Measurements from ENCODE around the gene GALNTL6.
"Not testable (repeated sequence)": the region's sequence is repeated elsewhere in the genome, so short reads cannot be mapped to it uniquely, and the experiment has no call there.

The GALNTL6 gene

DNA sequence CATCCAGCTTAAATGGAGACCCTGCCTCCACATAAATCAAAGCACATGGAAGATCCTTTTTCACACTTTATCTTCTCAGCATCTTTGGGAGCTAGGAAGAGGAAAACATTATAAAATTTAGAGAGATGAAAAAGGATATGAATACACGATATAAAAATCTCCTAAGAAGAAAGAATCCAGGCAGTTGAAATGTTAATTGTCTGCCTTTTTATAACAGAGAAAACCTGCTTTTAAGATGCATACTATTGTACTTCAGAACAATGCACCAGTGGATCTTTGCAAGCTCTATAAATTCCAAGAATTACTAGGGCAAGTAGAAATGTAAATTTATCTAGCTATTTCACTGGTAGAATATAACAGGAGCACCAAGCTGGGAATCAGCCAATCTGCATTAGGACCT is 1055.1 kb downstream of the GALNTL6 start:
- DNase-seq (ENCODE audit: low read depth), result no peak

DNA sequence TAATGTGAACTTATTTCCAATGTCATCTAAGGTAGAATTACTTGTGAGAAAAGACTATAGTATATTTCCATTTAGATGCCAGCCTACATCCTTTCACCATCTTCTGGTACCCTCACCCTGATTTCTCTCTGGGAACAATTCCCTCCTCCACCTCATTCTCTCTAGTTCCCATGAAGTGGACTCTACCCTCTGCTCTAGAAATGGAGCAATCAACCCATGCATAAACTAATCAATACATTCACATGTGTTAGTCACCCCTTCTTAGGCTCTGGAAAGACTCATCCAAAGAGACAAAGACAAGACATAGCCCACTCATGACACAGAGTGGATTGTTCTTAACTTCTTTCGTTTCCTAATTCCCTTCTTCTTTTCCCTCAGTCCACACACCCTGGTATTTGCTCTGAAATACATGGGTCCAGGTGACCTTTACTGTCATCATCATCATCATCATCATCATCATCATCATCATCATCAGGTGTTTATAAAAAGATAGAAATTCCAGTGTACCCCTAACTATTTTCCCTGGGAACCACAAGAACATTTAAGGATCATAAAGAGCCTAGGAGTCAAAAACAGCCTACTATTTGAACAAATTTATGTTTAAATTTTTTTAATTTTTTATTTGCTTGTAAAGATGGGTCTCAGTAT is 1056.5 kb downstream of the GALNTL6 start:
- no peak for DNase-seq (ENCODE audit: low read depth)

GRCh38 chr4:172871381-172871780 is 1058.2 kb downstream of the GALNTL6 start:
- DNase-seq (ENCODE audit: low read depth), result no peak

DNA sequence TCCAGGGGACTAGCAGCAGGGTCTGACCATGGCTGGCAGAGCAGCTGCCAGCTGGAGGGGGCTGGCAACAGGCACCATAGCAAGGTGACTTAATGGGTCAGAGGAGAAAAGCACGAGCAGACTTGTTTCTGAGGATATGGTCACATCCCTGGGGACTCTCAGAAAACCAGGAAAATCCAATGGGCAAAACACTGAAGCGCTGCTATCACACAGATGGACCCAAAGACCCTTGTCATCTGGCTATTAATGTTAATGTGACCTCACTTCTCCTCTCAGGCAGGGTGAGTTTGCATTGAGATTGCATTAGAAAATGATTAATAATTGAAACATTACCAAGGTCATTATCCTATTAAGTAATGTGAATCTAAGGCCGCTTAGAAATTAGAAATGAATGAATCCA is 1061.7 kb downstream of the GALNTL6 start:
- DNase-seq (ENCODE audit: low read depth), result no peak

- DNase-seq (ENCODE audit: low read depth), result no peak
Measured at GRCh38 chr4:172876394-172876793, 1063.2 kb downstream of the GALNTL6 start.

DNA sequence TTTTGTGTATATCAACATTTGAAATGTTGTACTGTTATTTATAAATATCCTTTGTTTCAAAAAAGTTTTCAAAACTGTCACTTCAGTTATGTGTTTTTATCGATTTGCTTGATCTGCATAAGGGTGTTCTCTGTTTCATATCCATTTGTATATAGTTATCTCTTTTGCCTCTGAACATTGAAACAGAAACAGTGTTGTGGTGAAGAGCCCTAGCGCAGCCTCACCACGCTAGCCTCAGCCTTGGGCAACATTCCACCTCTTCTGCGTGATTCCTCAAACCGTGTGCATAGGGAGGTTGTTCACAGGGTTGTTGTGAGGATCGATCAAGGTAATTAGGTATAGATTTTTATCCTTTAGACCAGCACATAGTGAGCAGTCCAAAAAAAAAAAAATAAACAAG is 1068.4 kb downstream of the GALNTL6 start:
- DNase-seq (ENCODE audit: low read depth), result no peak

GRCh38 chr4:172887358-172887757 is 1074.2 kb downstream of the GALNTL6 start:
- DNase-seq (ENCODE audit: low read depth), result not testable (repeated sequence)

DNA sequence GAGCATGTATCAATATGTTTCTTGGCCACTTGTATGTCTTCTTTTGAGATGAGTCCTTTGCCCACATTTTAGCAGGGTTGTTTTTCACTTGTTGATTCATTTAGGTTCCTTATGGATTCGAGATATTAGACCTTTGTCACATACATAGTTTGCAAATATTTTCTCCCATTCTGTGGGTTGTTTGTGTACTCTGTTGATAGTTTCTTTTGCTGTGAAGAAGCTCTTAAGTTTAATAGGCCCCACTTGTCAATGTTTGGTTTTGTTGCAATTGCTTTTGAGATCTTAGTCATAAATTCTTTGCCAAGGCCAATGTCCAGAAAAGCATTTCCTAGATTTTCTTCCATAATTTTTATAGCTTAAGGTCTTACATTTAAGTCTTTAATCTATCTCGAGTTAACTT is 1074.8 kb downstream of the GALNTL6 start:
- DNase-seq (ENCODE audit: low read depth), result no peak

DNA sequence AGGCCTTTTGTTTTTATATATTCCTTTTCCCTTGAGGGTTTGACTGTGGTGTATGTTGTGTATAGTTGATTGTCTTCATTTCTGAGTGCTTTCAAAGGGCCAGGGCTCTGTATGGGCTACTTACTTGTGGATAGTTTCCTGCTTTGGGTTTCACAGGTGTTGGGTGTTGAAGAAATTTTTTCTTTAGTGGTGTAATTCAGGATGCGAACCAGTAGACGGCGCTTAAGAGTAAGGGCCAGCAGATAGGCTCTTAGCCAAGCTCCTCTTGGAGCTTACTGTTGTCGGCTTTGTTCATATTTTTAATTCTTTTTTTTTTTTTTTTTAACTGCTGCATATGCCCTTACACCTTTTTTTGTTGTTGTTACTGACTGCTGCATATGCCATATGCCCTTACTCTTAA is 1079.1 kb downstream of the GALNTL6 start:
- no peak for DNase-seq (ENCODE audit: low read depth)

DNA sequence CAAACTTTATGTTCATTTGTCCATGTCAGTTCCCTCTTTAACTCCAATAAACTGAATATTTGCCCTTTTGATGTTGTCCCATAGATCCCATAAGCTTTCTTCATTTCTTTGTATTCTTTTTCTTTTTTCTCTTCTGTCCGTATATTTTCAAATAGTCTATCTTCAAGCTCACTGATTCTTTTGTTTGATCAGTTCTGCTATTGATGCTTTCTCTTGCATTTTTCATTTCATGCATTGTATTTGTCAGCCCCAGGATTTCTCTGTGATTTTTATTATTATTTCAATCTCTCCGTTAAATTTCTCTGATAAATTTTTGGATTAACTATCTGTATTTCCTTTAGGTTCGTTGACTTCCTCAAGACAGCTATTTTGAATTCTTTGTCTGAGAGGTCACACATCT is 1082.5 kb downstream of the GALNTL6 start:
- no peak for DNase-seq (ENCODE audit: low read depth)

DNA sequence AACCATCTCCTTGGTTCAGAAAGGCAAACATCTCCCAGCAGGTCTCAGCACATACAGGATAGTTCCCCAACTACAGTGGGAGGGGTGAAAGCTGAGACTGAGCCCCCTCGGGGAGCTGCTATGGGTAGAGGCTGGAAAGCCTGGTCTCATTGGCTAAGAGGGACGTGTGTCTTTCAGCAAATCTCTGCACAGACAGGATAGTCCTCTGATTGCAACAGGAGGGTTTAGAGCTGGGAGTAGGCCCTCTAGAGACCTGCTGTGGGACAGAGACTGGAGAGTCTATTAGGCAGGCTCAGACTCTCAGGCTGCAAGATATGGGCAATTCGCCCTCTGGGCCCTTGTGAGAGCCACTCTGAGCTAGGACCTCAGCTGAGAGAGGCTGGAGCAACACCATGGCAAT is 1083.8 kb downstream of the GALNTL6 start:
- no peak for DNase-seq (ENCODE audit: low read depth)

GRCh38 chr4:172898715-172899114 is 1085.5 kb downstream of the GALNTL6 start:
- DNase-seq (ENCODE audit: low read depth), result no peak

- DNase-seq (ENCODE audit: low read depth), result no peak
Measured at GRCh38 chr4:172899861-172900260, 1086.7 kb downstream of the GALNTL6 start.

DNA sequence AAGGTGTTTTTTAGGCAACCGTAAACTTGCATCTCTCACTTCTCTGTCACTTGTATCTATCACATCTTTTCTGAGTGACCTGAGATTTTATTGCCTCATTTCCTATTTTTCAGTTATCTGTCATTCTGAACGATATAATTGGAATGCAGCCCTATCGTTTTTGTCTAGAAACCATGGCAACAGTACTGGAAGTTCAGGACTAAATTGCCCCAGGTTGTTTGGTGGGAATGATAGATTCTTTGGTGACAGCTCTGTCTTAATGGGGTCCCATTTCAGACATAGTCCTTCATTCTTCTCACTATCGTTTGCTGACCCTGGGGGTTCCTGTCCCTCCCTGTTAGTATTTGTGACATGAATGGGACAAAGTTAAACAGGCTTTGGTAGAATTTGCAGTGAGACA is 1087.7 kb downstream of the GALNTL6 start:
- DNase-seq (ENCODE audit: low read depth), result no peak

GRCh38 chr4:172912468-172912867 is 1099.3 kb downstream of the GALNTL6 start:
- DNase-seq (ENCODE audit: low read depth), result not testable (repeated sequence)

GRCh38 chr4:172917403-172917802 is 1104.2 kb downstream of the GALNTL6 start:
- not testable (repeated sequence) for DNase-seq (ENCODE audit: low read depth)

GRCh38 chr4:172919269-172919668 is 1106.1 kb downstream of the GALNTL6 start:
- DNase-seq (ENCODE audit: low read depth), result no peak

DNA sequence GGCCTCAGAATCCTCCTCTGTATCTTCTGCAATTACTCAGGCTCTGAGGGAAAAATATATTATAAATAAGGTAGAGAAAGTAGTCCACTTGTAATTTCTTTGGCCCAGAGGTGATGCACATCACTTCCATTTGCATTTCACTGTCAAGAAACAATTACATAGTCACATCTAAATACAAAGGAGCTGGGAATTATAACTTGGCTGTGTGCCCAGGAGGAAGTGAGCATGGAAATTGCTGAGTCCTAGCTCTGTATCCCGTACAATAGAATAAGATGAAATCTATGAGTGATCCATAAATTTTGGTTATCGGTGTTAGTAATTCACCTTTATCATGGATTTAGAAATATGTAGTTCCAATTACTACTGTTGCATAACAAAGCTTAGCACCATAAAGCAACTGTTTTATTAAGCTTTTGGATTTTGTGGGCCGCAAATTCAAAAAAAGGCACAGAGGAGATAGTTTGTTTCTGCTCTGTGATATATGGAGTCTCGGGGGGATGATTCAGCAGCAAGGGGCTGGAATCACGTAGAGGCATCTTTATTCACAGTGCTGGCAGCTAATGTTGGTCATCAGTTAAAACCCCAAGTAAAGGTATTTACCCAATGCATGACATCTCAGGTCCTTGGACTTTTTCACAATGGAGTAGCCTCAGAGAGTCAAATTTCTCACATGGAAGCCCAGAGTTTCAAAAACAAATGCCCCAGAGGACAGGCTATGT is 1114.1 kb downstream of the GALNTL6 start:
- DNase-seq (ENCODE audit: low read depth), result no peak

GRCh38 chr4:172928347-172928746 is 1115.1 kb downstream of the GALNTL6 start:
- DNase-seq (ENCODE audit: low read depth), result no peak

DNA sequence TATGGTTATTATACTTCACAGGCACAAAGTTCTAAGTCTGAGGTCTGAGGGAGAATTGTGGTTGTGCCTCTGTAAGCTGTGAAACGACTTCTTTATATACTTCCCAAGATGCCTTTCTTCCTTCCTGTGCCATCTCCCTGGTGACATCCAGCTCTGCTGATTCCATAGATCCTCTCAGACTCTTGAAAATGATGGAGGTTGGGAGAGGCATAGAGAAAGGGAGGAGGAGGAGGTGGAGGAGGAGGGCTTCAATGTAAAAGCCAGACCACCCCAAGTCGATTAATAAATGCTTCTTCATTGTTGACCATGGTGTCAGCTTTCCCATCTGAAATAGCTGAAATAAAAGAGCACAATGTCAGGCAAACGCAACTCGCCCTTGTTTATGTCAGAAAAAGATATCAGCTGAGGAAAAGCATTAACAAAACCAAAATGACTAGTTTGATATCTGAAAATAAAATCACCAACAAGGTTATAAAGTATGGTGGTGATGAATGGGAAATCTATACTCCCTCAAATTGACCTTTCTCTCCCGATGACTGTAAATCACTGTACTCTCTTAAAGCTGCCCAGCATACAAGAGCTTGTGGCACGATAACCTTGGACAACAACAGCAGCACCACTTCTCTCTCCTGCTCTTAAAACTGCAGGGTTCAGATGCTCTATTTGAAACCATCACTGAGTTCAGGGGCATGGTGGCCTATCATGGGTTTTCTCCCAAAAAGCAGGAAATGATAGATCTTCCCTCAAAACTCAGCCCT is 1125.0 kb downstream of the GALNTL6 start:
- no peak for DNase-seq (ENCODE audit: low read depth)

DNA sequence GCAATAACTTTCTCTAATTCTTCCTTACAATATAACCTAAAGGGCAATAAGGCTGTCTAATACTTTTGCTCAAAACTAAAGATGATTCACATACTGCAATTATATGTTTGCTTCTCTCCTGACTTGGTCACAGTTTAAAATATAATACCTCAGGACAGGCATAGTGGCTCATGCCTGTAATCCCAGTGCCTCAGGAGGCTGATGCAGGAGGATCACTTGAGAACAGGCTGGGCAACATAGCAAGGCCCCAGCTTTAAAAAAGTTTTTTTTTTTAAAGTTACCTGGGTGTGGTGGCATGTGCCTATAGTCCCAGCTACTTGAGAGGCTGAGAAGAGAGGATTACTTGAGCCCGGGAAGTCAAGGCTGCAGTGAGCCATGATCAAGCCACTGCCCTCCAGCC is 1125.7 kb downstream of the GALNTL6 start:
- DNase-seq (ENCODE audit: low read depth), result no peak

GRCh38 chr4:172942840-172943239 is 1129.6 kb downstream of the GALNTL6 start:
- no peak for DNase-seq (ENCODE audit: low read depth)

- DNase-seq (ENCODE audit: low read depth), result no peak
Measured at GRCh38 chr4:172945611-172946010, 1132.4 kb downstream of the GALNTL6 start.
